NOMO-1 treated with dmso at 0.1 percent for 144 hours (cell line): ENCODE data around the gene TBC1D5.

Experiments
- DNase-seq: peaks from one replicate; lab custom pipeline; 2025; ENCODE audit not compliant: unreplicated experiment; lab: John Stamatoyannopoulos, UW

TBC1D5 gene

GRCh38 chr3:17120115-17120514 lies 622.3 kb downstream of the TBC1D5 start:
- no peak for DNase-seq

GRCh38 chr3:17119201-17120072 lies 623.0 kb downstream of the TBC1D5 start:
- DNase-seq = no peak

GRCh38 chr3:17118771-17119170 lies 623.7 kb downstream of the TBC1D5 start:
- no peak for DNase-seq

GRCh38 chr3:17116007-17116600 lies 626.3 kb downstream of the TBC1D5 start:
- DNase-seq = no peak

GRCh38 chr3:17115186-17115585 lies 627.2 kb downstream of the TBC1D5 start:
- no peak for DNase-seq

GRCh38 chr3:17111586-17111985 lies 630.8 kb downstream of the TBC1D5 start:
- DNase-seq = no peak

- DNase-seq = no peak
These were observed 631.6 kb downstream of the TBC1D5 start for GRCh38 chr3:17110660-17111396.
